ENCODE data around the gene CIDEB. TPM values are rescaled to one million over a fixed set of nuclear protein-coding genes. Genes with fewer than 3 reads are reported as not detected.

Gene CIDEB
- total RNA-seq, 1 experiment from 2014 or later, result not detected

GRCh38 chr14:24304019-24304387 is 3.8 kb downstream of the CIDEB start:
- Mint-ChIP-seq H3K4me1 (peaks cover 13 to 14% of the 10 kb centered on the region in 2 experiments), H3K27ac (no peak overlapping the region), H3K9me3 (no peaks in the 10 kb centered on the region), H3K27me3 (ENCODE audit: low read depth) (no peaks in the 10 kb centered on the region; the same call in 1 of the 2 replicates), H3K36me3 (ENCODE audit: insufficient read depth in 1 of 3, low read depth in 3 of 3) (peaks cover 34 to 74% (median 64%) of the 10 kb centered on the region in 3 experiments), H3K4me3 (no peak overlapping the region; a peak in 1 of 5 replicates)
- H4K5ac ChIP-seq (ENCODE audit: insufficient read length, low read depth, low read length), result no peak overlapping the region
- no peak overlapping the region for H4K8ac ChIP-seq (replicated peaks; ENCODE audit: insufficient read length, low read depth, low read length)
- H3K14ac ChIP-seq (ENCODE audit: insufficient read depth, low read length), result no peak overlapping the region
- no peak overlapping the region for H3K18ac ChIP-seq (ENCODE audit: insufficient read length, low read depth, low read length)
- no peak overlapping the region for H4K91ac ChIP-seq (ENCODE audit: insufficient read length, low read depth, low read length)
- no peak overlapping the region for H3K56ac ChIP-seq (ENCODE audit: insufficient read length, low read depth, low read length)
- H3K4ac ChIP-seq (ENCODE audit: low read depth, low read length), result no peak overlapping the region
- no peaks in the 10 kb centered on the region for H3K27me3 ChIP-seq (ENCODE audit: insufficient read depth, low read length)
- H2BK5ac ChIP-seq (ENCODE audit: insufficient read length, low read length), result no peak overlapping the region
- H2BK120ac ChIP-seq (ENCODE audit: low read depth, low read length, poor library complexity, severe bottlenecking), result no peak overlapping the region
- no peak overlapping the region for H3K23ac ChIP-seq (ENCODE audit: insufficient read length, low read depth, low read length)
- no peaks in the 10 kb centered on the region for H3K9me3 ChIP-seq (ENCODE audit: control insufficient read depth, low read depth, low read length)
- H3K4me2 ChIP-seq (ENCODE audit: insufficient read depth, insufficient read length, low read length), result no peak overlapping the region
- H2BK12ac ChIP-seq (ENCODE audit: insufficient read length, low read depth, low read length), result no peak overlapping the region
- no peak overlapping the region for H2AFZ ChIP-seq (ENCODE audit: low read length)
- H2BK15ac ChIP-seq (ENCODE audit: low read depth, low read length), result no peak overlapping the region
- no peak for DNase-seq
- WGBS (ENCODE audit: extremely low coverage, insufficient read length, low lambda C conversion rate), result no CpG with 5 or more reads among the region's 11 CpGs
- no peak overlapping the region for H2AK5ac ChIP-seq (ENCODE audit: insufficient read length, low read length)
- no peak overlapping the region for H2BK20ac ChIP-seq (ENCODE audit: low read depth, low read length, poor library complexity, severe bottlenecking)
- H3K79me2 ChIP-seq (ENCODE audit: insufficient read depth, low read length), result peaks cover 4% of the 10 kb centered on the region; the same call in 1 of the 2 replicates
- H3K27ac ChIP-seq (ENCODE audit: insufficient read length, low read depth, low read length), result no peak overlapping the region
- no peak overlapping the region for H3T11ph ChIP-seq (ENCODE audit: low read length)
- H4K20me1 ChIP-seq (ENCODE audit: control insufficient read depth, insufficient read depth, insufficient read length), result no peaks in the 10 kb centered on the region
- H3K23me2 ChIP-seq (ENCODE audit: insufficient read length, low read depth, low read length, poor library complexity, severe bottlenecking), result peaks cover 9% of the 10 kb centered on the region
- H3K4me1 ChIP-seq (ENCODE audit: insufficient read depth, low read length), result peaks cover 4% of the 10 kb centered on the region; the same call in 1 of the 2 replicates
- TF ChIP-seq CTCF (conservative IDR thresholded peaks at IDR 0.05), result no peak
- H3K9ac ChIP-seq (ENCODE audit: extremely low read depth, insufficient read length, low read length), result no peak overlapping the region
- H3K79me1 ChIP-seq (ENCODE audit: insufficient read depth, low read depth, low read length, poor library complexity, severe bottlenecking), result peaks cover 3% of the 10 kb centered on the region
